GM18951 (cell line): ENCODE measurements around the gene STK16.

Experiments
- POLR2A ChIP-seq: IDR thresholded peaks from 4 replicates; pipeline ENCODE4 v1.6.1; 2011; ENCODE audit warnings: mild to moderate bottlenecking; ENCODE audit not compliant: insufficient read length, insufficient read depth; ENCODE audit errors: extremely low read depth
- in situ Hi-C: fragments of 300-500 bp; cut with MboI; formaldehyde crosslinking; loops from one replicate; pipeline ENCODE4 v1.12.0; 2022; ENCODE audit warnings: low sequenced_read_pairs, mixed read lengths, inconsistent platforms; ENCODE audit not compliant: unreplicated experiment

Gene STK16

GRCh38 chr2:219218732-219219701, 26.3 kb upstream of the STK16 start, which contains the start of gene ABCB6:
Gene ABCB6 (minus strand): TSS chr2:219218958. CDS start chr2:219218673, 285 bp downstream.
- in situ Hi-C loops, result no loop called here
- TF ChIP-seq POLR2A, result peak; percentile 93

GRCh38 chr2:219219784-219220532, 25.3 kb upstream of the STK16 start:
- TF ChIP-seq POLR2A, result no peak
- in situ Hi-C loops, result no loop called here

GRCh38 chr2:219220652-219221402, 24.5 kb upstream of the STK16 start:
- in situ Hi-C loops, result no loop called here
- no peak for TF ChIP-seq POLR2A

- in situ Hi-C loops, result no loop called here
- no peak for TF ChIP-seq POLR2A
Measured at GRCh38 chr2:219221957-219222518, 23.2 kb upstream of the STK16 start.

GRCh38 chr2:219223831-219224610, 21.3 kb upstream of the STK16 start:
- no peak for TF ChIP-seq POLR2A

GRCh38 chr2:219225350-219225749, 19.9 kb upstream of the STK16 start:
- in situ Hi-C loops, result no loop called here
- TF ChIP-seq POLR2A, result no peak

More at GRCh38 chr2:219223831-219224610, 21.3 kb upstream of the STK16 start:
- in situ Hi-C loops, result no loop called here

- no peak for TF ChIP-seq POLR2A
- in situ Hi-C loops, result no loop called here
Measured at GRCh38 chr2:219228041-219228910, 17.0 kb upstream of the STK16 start.

- TF ChIP-seq POLR2A, result no peak
- in situ Hi-C loops, result no loop called here
Measured at GRCh38 chr2:219228911-219229304, 16.4 kb upstream of the STK16 start.

GRCh38 chr2:219229305-219230058, 15.8 kb upstream of the STK16 start, which contains the start of the genes ANKZF1 and ATG9A:
Gene ANKZF1 (plus strand): TSS chr2:219229806. CDS start chr2:219230258, 452 bp downstream.
Gene ATG9A (minus strand): TSS chr2:219229636. CDS start chr2:219228024, 1,612 bp downstream.
- peak; percentile 77 for TF ChIP-seq POLR2A
- in situ Hi-C loops, result no loop called here

- in situ Hi-C loops, result no loop called here
- TF ChIP-seq POLR2A, result no peak
Measured at GRCh38 chr2:219230059-219230540, 15.2 kb upstream of the STK16 start.
